GM18520 (cell line): Measurements from ENCODE around the gene TCERG1L.

Experiments used
- ATAC-seq: cut with Tn5 transposase; IDR thresholded peaks from one replicate; pipeline ENCODE4 v1.9.1; 2021; ENCODE audit not compliant: unreplicated experiment

TCERG1L gene

DNA sequence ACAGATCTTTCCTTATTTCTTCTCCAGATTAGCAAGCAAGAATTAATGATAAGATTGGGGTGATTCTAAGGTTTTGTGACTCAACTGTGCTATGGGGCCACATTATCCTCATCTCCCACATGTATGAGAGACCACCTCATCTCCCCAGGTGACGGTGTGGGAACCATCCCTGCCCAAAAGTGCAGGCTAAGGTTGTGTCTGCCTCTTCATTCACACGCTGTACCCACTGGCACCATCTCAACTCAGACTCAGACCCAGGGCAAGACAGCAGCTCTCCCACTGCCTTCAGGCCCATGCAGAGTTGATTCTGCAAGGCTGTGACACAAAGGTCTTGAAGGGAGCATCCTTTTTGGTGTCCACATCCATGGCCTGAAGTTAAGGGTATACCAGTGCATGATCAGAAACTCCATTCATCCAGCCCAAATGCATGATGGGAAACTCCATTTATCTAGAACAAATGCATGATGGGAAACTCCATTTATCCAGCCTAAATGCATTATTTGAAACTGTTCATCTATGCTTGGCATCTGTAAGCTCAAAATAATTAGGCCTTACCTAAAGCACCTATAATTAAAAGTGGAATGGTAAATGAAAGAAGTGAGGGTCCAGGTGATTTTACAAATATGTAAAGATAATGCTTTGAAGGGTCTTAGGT is 99.4 kb downstream of the TCERG1L start:
- no peak for ATAC-seq

DNA sequence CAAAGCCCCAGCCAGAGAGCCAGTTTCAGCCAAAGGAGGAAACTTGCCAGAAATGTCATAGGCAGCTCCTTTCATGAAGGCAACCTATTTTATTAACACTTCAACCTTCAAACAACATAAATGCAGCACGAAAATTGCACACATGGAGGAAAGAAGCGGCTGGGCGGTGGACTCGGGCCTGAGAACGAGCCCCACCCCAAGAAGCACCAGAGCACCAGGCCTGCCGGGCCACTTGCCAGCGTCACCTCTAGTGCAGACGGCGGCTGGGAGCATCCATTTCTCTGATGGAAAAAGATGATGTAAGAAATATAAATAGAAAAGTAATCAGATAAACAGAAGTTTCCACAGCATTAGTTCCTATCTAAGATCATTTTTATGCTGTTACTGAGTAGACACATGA is 100.0 kb downstream of the TCERG1L start:
- ATAC-seq: no peak

DNA sequence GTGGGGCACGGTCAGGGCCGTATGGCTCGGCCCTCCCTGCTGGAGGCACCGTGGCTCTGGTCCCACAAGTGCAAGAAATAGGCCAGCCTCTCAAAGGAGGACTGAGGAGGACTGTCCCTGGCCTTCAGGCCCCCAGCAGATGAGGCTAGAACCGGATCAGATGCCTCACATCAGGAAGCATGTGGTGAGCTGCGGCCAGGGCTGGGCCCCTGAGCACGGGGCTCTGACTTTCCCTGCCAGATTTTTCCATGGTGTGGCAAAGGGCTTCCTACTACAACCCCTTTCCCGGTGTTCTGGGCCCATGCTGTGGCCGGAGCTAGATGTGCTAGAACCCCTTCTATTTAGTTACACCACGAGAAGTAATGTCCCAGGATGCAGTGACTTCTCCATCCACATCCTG is 100.4 kb downstream of the TCERG1L start:
- ATAC-seq: no peak

- no peak for ATAC-seq
Measured at GRCh38 chr10:131210181-131210580, 101.3 kb downstream of the TCERG1L start.

- no peak for ATAC-seq
Measured at GRCh38 chr10:131207584-131208532, 103.7 kb downstream of the TCERG1L start.

DNA sequence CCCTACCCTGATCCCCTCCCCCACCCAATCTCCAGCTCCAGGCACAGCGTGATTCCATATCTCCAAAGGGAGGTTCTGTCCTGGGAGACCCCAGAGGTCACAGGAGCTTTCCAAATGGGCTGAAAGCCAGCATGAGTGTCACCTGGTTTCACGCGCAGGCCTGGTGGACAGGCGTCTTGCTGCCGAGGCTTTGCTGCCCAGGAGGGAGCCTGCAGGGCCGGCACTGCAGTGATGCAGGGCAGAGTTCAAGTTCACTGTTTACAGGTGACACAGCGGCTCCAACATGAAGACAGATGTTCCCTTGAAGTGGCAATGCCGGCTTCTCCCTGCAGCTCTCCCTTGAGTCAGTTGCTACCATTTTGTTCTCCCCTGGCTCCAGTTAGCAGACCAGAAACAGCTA is 104.3 kb downstream of the TCERG1L start:
- ATAC-seq: no peak

DNA sequence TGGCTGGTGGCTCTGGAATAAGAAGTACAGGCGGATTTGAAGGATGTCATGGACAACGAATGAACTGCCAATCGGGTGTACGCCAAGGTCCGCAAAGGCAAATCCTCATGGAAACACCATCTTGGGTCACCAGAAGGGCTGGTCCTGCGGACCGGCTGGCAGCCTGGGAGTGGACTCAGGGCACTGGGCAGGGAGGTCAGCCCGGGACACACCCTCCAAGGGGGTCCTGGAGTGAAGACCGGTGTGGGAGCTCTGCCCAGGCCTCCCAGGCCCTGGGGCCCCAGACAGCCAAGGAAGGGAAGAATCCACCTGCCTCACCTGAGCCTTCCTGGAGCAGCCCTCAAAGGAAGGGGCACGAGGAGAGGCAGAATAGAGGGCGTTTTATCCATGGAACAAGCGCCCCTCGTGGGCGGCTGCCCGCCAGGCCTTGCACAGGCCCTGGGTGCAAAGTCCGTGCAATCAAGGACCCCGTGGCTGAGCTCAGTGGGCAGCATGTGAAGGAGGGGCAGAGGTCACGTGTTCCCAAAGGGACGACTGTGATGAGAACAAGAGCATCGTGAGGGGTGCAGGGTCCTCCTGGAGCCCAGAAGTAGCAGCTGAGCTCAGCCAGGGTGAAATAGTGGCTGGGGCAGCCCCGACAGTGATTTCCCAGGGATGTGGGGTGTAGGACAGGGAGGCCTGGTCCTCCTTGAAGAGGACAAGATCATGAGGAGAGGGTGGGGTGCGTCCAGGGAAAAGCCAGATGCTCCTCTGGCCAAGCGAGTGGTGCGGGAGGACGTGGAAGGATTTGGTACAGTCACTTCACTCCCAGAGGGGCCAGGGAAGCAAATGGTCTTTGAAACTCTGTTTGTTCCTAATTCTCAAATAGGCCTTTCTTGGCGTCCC is 105.2 kb downstream of the TCERG1L start:
- ATAC-seq: no peak

DNA sequence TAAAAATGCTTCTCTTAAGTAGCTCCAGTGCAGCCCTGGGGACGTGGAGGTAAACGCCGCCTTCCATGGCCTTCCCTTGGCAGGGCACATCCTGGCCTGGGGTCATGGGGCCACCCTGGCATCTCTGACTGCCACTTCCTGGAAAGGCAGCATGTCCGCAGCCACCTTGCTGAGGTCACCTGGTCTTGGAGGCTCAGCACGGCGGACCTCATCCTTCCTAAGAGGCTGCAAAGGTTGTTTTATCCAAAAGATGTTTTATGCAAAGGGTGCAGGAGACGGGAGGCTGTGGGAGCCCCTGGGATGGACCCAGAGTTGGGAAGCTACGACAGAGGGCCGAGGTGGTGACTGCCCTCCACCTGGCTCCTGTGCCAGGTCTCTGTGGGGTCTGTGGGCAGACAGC is 106.0 kb downstream of the TCERG1L start:
- no peak for ATAC-seq

GRCh38 chr10:131204406-131205152 is 106.9 kb downstream of the TCERG1L start:
- no peak for ATAC-seq

DNA sequence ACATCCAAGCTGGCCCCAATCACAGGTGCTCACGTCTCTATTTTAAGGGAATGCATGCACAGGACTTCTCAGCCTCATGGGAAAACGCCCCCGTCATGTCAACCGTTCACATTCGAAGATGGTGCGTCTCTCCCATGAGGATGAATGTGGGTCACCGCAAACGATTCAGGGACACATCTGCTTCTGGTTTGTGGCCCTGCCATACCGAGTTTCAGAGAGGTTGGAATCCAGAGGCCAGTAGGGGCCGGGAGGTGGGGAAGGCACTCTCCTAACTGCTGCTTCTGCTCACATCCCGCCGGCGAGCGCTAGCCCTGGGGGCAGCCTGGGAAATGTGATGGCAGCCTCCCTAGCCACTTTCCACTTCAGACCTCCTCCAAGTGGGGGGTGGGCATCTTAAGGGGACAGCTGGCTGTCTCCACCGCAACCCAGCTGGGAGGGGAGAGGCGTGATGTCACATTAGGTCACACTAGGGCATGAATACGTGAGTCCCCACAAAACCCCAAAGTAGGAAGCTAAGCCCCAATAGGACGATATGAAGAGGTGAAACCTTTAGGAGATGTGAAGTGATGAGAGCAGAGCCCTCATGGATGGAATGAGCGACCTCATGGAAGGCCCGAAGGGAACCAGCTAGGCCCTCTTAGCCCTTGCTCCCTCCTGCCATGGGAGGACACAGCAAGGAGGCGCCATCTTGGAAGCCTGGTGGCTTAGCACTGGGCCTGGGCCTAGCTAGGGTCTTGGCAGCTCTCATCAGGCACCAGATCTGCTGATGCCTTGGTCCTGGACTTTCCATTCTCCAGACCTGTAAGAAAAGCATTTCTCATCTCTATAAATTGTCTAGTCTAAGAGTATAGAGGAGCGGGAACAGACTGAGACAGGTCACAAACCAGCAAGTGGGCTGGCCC is 107.8 kb downstream of the TCERG1L start:
- ATAC-seq: no peak

DNA sequence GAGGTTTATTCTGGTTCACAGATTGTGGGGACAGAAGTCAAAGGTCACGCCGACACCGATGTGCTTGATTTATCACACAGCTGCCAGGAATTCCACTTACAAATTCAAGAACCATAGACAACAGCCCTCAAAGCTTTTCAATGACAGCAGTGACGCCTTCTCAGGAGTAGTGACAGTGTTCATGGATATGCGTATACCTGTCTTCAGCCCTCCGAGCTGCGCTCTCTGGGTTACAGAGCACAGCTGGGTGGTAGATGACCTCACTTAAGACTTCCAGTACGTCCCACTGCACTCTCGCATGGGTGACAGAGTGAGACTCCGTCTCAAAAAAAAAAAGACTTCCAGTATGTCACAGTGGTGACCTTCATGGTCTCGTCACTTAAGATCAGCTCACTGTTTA is 108.5 kb downstream of the TCERG1L start:
- no peak for ATAC-seq

GRCh38 chr10:131201741-131202515 is 109.6 kb downstream of the TCERG1L start:
- ATAC-seq: no peak

- no peak for ATAC-seq
Measured at GRCh38 chr10:131200856-131201470, 110.6 kb downstream of the TCERG1L start.

DNA sequence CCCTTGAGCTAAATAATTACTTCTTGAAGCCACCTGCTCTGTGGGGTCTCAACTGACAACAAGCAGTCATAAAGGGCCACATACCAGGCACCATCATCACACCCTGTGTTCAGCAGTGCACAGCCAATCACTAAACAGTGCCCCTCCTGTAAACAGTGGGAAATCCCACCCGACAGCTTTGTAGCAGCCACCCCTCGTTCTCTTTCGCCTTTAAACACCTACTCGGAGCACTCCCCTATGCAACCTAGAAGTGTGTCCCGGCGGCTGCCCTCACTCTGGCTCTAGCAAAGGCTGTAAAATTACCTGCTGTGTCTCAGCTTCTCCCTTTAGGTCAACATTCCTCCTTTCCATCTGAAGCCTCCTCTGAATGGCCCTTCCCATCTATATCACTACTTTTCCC is 111.9 kb downstream of the TCERG1L start:
- no peak for ATAC-seq

DNA sequence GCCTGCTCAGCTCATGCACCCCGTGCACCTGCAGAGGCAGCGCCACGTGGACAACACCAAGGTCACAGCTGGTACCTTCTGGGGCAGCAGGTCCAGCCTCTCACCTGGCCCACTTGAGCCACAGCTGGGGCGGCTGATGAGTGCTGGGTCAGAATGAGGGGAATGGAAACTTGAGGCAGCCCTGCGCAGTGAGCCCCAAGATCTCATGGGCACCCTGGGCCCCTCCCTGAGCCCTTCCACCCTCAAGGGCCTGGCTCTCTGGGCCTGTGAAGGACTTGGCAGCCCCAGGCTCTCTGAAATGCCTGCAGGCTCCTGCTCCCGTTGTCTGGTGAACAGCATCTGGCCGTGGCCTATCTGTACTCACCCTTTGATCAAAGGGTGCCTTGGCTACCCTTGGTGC is 112.7 kb downstream of the TCERG1L start:
- ATAC-seq: no peak

- no peak for ATAC-seq
Measured at GRCh38 chr10:131198401-131198800, 113.1 kb downstream of the TCERG1L start.

DNA sequence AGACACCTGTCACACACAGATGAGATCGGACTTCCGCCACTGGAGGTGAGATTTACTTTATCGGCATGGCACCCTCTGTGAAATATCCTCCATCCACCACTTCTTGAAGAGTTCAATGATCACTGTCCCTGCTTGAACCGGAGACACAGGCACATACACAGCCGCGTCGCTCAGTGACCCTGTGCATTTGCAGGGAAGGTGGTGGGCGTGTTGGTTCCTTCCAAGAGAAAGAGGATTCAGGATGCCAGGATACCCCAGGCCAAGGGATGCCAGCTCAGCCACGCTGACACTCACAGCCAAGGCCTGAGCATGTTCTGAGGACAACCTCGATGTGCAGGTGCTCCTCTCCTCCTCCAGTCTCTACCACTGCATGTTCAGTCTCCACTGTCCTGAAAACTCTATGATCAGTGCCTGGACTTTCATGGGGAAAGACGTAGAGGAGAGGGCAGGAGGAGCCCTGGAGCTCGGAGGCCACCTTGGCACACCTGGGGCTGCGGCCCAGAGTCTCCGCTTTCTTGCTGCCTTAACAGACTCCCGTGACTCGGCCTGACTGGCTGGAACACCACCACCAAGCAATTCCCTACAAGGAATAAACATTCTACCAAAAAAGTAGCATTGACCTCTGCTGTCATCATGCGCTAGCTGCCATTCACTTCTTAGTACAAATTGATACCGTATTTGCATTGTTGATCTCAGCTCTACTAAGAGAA is 115.2 kb downstream of the TCERG1L start:
- ATAC-seq: no peak
